Measurements from ENCODE around the gene SCUBE1. TPM values are rescaled to one million over a fixed set of nuclear protein-coding genes. Genes with fewer than 3 reads are reported as not detected.

The SCUBE1 gene
- total RNA-seq, 1 donor from 2014 or later, result not detected

- no peak overlapping the region for H3K4me3 ChIP-seq (ENCODE audit: low read depth, low read length)
- DNase-seq (ENCODE audit: low read depth), result no peak
- TF ChIP-seq CTCF (conservative IDR thresholded peaks at IDR 0.05; ENCODE audit: low read depth, low read length), result no peak
Observed at GRCh38 chr22:43183496-43184277, 159.5 kb downstream of the SCUBE1 start.

- no peak for TF ChIP-seq CTCF (conservative IDR thresholded peaks at IDR 0.05; ENCODE audit: low read depth, low read length)
Observed at GRCh38 chr22:43182726-43183125, 160.4 kb downstream of the SCUBE1 start.

GRCh38 chr22:43182118-43182517 is 161.1 kb downstream of the SCUBE1 start:
- no peak for TF ChIP-seq CTCF (conservative IDR thresholded peaks at IDR 0.05; ENCODE audit: low read depth, low read length)
- no peak overlapping the region for H3K4me3 ChIP-seq (ENCODE audit: low read depth, low read length)
- DNase-seq (ENCODE audit: low read depth), result no peak

More at GRCh38 chr22:43182726-43183125, 160.4 kb downstream of the SCUBE1 start:
- H3K4me3 ChIP-seq (ENCODE audit: low read depth, low read length), result no peak overlapping the region
- DNase-seq (ENCODE audit: low read depth), result no peak

- no peak for DNase-seq (ENCODE audit: low read depth)
- TF ChIP-seq CTCF (conservative IDR thresholded peaks at IDR 0.05; ENCODE audit: low read depth, low read length), result no peak
- no peak overlapping the region for H3K4me3 ChIP-seq (ENCODE audit: low read depth, low read length)
Observed at GRCh38 chr22:43181321-43182076, 161.7 kb downstream of the SCUBE1 start.

GRCh38 chr22:43180670-43181069 is 162.5 kb downstream of the SCUBE1 start:
- DNase-seq (ENCODE audit: low read depth), result no peak
- TF ChIP-seq CTCF (conservative IDR thresholded peaks at IDR 0.05; ENCODE audit: low read depth, low read length), result no peak

GRCh38 chr22:43179911-43180195 is 163.3 kb downstream of the SCUBE1 start:
- TF ChIP-seq CTCF (conservative IDR thresholded peaks at IDR 0.05; ENCODE audit: low read depth, low read length), result no peak
- H3K4me3 ChIP-seq (ENCODE audit: low read depth, low read length), result no peak overlapping the region
- DNase-seq (ENCODE audit: low read depth), result no peak

More at GRCh38 chr22:43180670-43181069, 162.5 kb downstream of the SCUBE1 start:
- no peak overlapping the region for H3K4me3 ChIP-seq (ENCODE audit: low read depth, low read length)

Data from epithelial cell of proximal tubule (primary cell).